D721Med (cell line): ENCODE measurements around the gene IRS2.
"Not testable (repeated sequence)": the region's sequence is repeated elsewhere in the genome, so short reads cannot be mapped to it uniquely, and the experiment has no call there.

Experiments used
- DNase-seq: peaks from one replicate; pipeline ENCODE4 v3.0.0; 2011; ENCODE audit warnings: low spot score; ENCODE audit not compliant: insufficient read length
- FAIRE-seq: peaks from 2 replicates; lab custom pipeline; 2011; peaks lifted over from hg19 to GRCh38; lab: Jason Lieb, UNC
- CTCF ChIP-seq: IDR thresholded peaks from 2 replicates; pipeline ENCODE4 v1.5.1; 2012; ENCODE audit warnings: mild to moderate bottlenecking, control low read depth; ENCODE audit not compliant: insufficient read depth; ENCODE audit errors: missing control alignments

Gene IRS2

DNA sequence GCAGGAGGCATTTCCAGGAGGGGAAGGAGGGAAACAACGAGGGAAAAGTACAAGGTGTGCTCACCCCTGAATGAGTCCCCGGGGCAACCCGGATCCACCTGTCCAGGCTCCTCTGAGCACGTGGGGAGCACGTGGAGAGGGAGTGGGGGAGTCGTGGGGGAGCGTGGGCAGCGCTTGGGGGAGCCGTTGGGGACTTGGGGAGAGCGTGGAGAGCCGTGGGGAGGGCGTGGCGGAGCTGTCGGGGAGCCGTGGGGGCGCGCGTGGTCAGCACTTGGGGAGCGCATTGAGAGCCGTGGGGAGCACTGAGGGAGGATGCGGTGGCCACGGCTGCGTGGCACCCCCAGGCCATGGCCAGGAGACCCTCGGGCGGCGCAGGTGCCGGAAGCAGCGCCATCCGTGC lies 52.8 kb downstream of the IRS2 start:
- DNase-seq (no peak), FAIRE-seq (no peak)
- no peak for TF ChIP-seq CTCF

DNA sequence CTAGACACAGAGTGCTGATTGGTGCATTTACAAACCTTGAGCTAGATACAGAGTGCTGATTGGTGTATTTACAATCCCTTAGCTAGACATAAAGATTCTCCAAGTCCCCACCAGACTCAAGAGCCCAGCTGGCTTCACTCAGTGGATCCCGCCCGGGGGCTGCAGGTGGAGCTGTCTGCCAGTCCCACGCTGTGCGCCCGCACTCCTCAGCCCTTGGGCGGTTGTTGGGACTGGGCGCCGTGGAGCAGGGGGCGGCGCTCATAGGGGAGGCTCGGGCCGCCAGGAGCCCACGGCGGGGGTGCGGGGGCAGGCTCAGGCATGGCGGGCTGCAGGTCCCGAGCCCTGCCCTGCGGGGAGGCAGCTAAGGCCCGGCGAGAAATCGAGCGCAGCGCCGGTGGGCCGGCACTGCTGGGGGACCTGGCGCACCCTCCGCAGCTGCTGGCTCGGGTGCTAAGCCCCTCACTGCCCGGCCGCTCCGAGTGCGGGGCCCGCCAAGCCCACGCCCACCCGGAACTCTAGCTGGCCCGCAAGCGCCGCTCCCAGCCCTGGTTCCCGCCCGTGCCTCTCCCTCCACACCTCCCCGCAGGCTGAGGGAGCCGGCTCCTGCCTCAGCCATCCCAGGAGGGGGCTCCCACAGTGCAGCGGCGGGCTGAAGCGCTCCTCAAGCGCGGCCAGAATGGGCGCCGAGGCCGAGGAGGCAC lies 53.8 kb downstream of the IRS2 start:
- FAIRE-seq, DNase-seq: not testable (repeated sequence)

DNA sequence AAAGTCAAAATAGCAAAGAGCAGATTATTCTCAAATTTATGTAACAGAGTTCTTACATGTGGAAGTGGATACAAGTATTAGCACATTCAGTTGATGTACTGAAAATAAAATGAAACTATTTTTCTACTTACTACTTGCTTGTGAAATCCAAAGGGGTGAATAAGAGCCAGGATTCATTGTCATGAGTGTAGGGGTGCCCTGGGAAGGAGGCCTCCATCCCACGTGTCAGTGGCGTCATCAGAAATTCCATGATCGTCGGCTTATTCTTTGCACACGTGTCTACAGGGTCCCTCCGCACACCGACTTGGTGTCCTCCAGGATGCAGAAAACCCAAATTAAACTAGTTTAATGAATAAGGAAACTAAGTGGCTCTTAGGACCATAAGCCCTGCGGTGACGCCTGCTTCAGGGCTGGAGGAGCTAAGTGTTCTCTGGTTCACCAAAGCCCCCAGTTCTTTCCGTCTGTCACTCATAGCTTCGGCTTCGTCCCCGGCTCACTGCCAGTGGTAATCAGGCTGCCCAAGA lies 55.5 kb downstream of the IRS2 start:
- FAIRE-seq (no peak), DNase-seq (no peak)
- TF ChIP-seq CTCF: no peak

DNA sequence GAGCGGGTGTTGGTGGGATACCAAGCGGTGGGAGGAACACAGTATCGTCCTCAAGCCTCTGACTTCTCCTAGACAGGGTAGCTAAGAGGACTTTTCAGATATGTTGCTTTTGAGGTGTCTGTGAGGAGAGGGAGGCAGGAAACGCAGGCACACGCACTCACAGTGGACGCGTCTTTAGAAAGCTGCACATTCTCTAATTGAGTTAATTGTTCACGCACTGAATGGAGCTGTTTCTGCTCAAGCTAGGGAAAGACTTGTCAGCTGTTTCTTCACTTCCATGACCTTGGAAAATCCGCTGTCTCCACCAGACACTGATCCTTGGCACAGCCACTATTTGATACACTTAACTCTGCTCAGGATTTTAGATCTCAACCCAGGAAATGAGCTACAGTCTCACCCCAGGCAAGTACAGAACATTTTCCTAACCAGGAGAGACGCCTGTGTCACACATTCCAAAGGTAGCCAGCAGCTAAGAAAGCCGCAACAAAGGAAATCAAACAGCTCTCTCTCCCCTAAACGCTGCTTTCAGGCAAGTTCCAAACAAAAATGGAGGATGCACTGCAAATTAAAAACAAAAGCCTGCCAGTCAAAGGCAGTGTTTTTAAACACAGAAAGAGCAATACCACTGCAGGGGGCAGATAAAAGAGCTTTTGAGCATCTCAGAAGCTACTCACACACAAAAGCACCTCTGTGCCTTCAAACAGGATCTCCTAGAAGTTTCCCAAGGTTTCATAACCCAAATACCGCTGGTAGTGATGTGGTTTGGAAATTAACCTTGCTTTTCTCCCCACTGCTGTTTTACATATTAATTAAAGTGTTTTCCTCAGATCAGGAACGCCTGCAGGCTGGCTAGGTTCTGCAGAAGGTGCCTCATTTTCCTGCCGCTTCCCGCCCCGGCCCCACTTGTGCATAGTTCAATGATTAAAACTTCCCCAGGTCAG lies 57.3 kb downstream of the IRS2 start:
- FAIRE-seq: no peak

GRCh38 chr13:109728061-109728460 lies 58.3 kb downstream of the IRS2 start:
- FAIRE-seq: no peak
- no peak for DNase-seq
- TF ChIP-seq CTCF: no peak

More for the DNA sequence above, 57.3 kb downstream of the IRS2 start:
- no peak for DNase-seq
- no peak for TF ChIP-seq CTCF

GRCh38 chr13:109727251-109727650 lies 59.1 kb downstream of the IRS2 start:
- DNase-seq (no peak), FAIRE-seq (no peak)
- no peak for TF ChIP-seq CTCF

- DNase-seq (no peak), FAIRE-seq (no peak)
- TF ChIP-seq CTCF: no peak
Measured at GRCh38 chr13:109725995-109726637, 60.3 kb downstream of the IRS2 start.
